ENCODE measurements around the gene RIMBP2.

The RIMBP2 gene

DNA sequence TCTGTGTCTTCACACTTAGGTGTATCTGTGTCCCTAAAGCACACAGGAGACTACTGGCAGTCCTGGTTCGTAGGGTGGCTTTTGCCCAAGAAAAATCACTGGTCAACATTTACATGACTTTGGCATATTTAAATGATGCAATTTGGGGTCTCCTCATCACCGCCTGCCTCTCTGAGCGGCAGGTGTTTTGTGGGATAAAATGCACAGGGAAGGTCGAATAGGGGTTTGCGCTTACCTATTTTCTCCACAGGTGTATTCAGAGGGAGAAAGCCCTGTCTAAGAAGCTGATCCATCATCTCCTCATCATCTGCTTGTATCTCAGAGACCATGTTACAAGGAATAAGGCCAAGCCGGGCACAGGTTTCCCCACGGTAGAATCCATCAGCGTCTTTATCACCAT, 303.7 kb downstream of the RIMBP2 start:
- H3K4me3 ChIP-seq (ENCODE audit: low read length), result no peak overlapping the region
- DNase-seq (ENCODE audit: low read depth, low spot score), result no peak

DNA sequence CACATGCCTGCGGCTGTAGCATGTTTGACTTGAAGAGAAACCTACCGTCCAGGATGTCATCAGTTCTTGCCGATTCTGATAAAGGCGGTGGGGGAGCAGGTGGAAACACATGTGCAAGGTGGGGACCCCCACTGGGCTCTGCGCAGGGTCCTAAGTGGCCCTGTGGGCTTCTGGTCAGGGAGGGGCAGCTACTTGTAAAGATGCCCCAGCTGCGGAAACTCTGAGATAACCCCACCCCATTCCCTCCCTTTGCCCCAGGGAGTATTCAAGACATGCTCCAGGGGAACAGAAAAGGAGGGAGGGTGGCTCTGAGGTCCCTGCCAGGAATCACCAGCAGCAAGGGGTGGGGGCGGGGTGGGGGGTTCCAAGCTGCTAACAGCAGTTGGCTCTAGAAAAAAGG, 310.8 kb downstream of the RIMBP2 start:
- no peak for DNase-seq (ENCODE audit: low read depth, low spot score)
- H3K4me3 ChIP-seq (ENCODE audit: low read length), result no peak overlapping the region

GRCh38 chr12:130401703-130402102, 314.4 kb downstream of the RIMBP2 start:
- no peak overlapping the region for H3K4me3 ChIP-seq (ENCODE audit: low read length)
- peak; percentile 59 for DNase-seq (ENCODE audit: low read depth, low spot score)

DNA sequence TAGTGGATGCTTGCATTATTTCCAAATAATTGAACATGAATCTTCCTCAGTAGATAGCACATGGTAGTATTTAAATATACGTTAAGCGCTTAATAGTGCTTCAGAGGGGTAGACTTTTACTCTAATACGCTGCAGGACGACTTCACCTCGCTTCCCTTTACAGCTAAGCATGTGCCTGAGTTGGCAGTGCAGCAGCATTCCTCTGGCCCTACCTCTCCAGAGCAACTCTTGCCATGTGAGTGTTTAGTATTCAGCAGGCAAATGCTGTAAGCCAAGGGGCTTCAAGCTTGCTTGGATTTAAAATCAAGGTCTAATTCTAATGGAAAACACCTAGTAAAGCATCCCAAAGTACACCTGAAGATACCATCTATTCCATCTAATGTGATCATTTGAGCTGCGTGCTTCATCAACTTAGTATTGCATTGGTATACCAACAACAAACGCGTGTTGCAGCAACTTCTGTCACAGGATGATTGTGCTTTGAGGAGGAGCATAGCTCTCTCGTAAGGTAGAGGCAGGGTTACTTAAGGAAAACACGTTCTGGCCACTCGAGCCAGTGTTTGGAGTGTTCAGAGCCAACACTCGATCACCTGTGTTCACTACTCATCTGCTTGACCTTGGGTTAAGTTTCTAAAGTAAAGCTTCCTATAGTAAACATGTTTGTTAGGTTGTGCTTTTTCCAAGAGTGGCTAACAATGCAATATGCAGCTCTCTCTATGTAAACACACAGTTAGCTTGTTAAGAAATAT, 317.8 kb downstream of the RIMBP2 start:
- no peak for DNase-seq (ENCODE audit: low read depth, low spot score)

GRCh38 chr12:130396667-130397066, 319.4 kb downstream of the RIMBP2 start:
- DNase-seq (ENCODE audit: low read depth, low spot score), result no peak
- no peak overlapping the region for H3K4me3 ChIP-seq (ENCODE audit: low read length)

More for the DNA sequence above, 317.8 kb downstream of the RIMBP2 start:
- H3K4me3 ChIP-seq (ENCODE audit: low read length), result no peak overlapping the region

DNA sequence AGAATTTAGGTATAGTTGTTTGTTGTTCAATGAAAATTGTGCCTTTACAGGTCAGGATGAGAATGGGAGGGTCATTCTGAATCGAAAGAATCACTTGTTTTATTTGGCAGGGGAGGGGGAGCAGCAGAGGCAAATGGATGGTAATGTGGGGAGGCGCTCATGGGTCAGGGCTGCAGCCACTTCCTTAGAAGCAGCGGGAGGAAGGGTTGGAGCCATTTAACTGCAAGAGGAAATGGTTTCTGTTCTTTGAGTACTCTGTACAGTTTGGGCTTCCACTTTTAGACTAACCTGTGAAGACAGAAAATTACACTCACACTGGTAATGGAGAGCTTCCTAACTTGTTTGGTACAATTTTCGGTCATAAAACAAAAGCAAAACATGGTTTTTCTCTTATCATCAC, 321.2 kb downstream of the RIMBP2 start:
- DNase-seq (ENCODE audit: low read depth, low spot score), result peak; percentile 25
- H3K4me3 ChIP-seq (ENCODE audit: low read length), result no peak overlapping the region

- no peak overlapping the region for H3K4me3 ChIP-seq (ENCODE audit: low read length)
- no peak for DNase-seq (ENCODE audit: low read depth, low spot score)
Measured at GRCh38 chr12:130391186-130391585, 324.9 kb downstream of the RIMBP2 start.

GRCh38 chr12:130385193-130385592, 330.9 kb downstream of the RIMBP2 start:
- H3K4me3 ChIP-seq (ENCODE audit: low read length), result no peak overlapping the region
- no peak for DNase-seq (ENCODE audit: low read depth, low spot score)

GRCh38 chr12:130384234-130384633, 331.9 kb downstream of the RIMBP2 start:
- H3K4me3 ChIP-seq (ENCODE audit: low read length), result no peak overlapping the region
- no peak for DNase-seq (ENCODE audit: low read depth, low spot score)

DNA sequence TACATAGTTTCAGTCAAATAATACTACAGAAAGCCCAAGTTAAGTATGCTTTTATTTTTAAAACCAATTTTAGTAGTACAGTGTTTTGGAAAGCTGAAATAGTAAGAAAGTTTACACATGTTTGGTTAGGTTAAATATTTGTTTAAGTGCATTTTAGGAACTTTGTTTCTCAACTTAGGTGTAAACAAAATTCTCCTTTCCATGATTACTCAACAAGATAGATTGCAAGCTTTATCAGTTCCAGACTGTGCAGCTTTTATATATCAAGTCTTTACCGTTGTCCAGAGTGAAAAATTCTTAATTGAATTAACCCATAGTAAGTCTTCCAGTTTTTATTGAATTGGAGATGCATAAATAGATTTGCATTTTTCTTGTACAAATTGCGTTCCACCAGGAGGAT, 333.3 kb downstream of the RIMBP2 start:
- no peak for DNase-seq (ENCODE audit: low read depth, low spot score)

GRCh38 chr12:130375296-130376287, 340.5 kb downstream of the RIMBP2 start:
- DNase-seq (ENCODE audit: low read depth, low spot score), result no peak
- no peak overlapping the region for H3K4me3 ChIP-seq (ENCODE audit: low read length)

More for the DNA sequence above, 333.3 kb downstream of the RIMBP2 start:
- H3K4me3 ChIP-seq (ENCODE audit: low read length), result no peak overlapping the region

DNA sequence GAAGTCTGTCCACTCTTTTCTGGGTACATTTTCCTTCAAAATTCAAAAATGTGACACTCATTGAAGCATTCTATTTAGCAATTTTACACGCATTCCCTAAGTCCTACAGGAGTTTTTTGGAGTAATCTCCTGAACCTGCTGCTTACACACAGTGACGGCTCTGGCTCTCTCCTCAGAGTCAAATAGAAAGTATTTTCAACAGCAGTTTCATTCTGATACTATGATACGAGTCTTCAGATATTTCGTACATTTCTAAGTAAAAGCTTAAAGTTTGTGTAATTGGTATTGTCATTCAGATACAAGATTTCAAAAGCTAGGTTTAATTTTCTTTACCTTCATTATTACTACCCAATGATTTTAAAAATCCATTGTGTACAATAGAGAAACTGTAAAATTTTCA, 342.0 kb downstream of the RIMBP2 start:
- no peak overlapping the region for H3K4me3 ChIP-seq (ENCODE audit: low read length)
- DNase-seq (ENCODE audit: low read depth, low spot score), result no peak

DNA sequence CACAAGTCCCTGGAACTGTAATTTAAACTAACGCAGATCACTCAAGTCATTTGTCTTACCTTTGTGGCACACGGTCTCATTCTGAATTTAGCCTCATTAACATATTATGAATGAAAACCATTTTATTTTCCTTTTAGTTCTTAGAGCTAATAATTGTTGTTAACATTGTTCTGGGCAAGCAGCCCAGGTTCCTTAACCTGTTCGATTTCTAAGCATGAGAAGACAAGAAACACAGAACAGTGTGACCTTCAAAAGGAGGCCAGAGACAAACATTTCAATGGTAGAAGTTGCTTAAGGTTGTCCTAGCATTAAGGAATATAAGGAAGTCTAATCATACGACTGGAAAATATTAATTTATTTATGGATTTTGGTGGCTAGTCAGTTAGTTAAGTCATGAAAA, 343.2 kb downstream of the RIMBP2 start:
- no peak for DNase-seq (ENCODE audit: low read depth, low spot score)

GRCh38 chr12:130371296-130371695, 344.8 kb downstream of the RIMBP2 start:
- no peak for DNase-seq (ENCODE audit: low read depth, low spot score)
- H3K4me3 ChIP-seq (ENCODE audit: low read length), result no peak overlapping the region

More for the DNA sequence above, 343.2 kb downstream of the RIMBP2 start:
- H3K4me3 ChIP-seq (ENCODE audit: low read length), result no peak overlapping the region

DNA sequence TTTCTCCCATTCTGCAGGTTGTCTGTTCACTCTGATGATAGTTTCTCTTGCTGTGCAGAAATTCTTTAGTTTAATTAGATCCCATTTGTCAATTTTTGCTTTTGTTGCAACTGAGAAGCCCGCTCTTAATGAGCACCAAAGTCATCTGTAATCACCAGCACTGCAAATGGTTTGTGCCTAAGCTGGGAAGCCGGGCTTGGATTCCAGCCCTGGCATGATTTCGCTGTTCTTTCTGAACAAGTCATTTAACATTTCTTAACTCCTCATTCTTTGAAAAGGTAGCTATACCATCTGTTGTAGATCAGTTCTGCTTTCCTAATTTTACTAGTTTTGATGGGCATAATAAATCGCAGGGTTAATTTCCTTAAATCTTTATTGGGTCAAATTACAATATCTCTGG, 346.3 kb downstream of the RIMBP2 start:
- H3K4me3 ChIP-seq (ENCODE audit: low read length), result no peak overlapping the region

GRCh38 chr12:130367523-130367922, 348.6 kb downstream of the RIMBP2 start:
- H3K4me3 ChIP-seq (ENCODE audit: low read length), result no peak overlapping the region
- DNase-seq (ENCODE audit: low read depth, low spot score), result no peak

More for the DNA sequence above, 346.3 kb downstream of the RIMBP2 start:
- no peak for DNase-seq (ENCODE audit: low read depth, low spot score)

GRCh38 chr12:130367003-130367402, 349.1 kb downstream of the RIMBP2 start:
- no peak overlapping the region for H3K4me3 ChIP-seq (ENCODE audit: low read length)
- peak; percentile 64 for DNase-seq (ENCODE audit: low read depth, low spot score)

DNA sequence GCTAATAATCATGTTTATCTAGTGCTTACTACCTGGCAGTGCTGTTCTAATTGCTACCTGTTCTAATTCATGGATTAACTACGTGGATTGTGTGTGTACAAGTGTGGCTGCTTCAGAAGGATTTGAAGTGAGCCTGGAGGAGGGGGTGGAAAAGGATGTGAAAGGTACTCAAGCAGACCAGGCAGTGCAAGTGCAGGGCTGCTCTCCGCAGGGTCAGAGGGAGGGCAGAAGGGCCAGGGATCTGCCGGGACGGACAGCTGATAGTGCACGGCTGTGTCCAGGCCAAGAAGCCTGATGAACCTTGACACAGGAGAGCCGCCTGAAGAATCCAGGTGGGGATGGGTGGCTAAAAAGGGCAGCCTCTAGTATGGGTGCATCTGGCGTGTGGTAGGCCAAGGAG, 349.9 kb downstream of the RIMBP2 start:
- no peak overlapping the region for H3K4me3 ChIP-seq (ENCODE audit: low read length)
- no peak for DNase-seq (ENCODE audit: low read depth, low spot score)

DNA sequence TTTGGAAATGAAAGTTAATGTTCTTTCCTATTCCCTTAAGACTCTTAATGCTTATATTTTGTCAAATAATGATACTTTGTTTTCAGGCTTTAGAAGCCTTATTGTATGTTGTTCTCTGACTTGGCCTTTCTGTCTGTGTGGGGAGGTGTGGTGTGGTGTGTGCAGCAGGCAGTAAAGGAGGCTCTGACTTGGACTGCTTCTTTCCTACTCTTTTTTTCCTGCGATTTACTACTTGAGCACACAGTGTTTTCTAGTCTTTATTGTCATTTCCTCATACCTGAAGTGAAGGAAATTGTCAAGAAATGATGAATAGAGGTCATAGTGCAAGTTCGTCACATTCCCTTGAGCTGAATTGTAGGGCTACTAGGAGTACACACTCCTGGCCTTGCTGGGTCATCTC, 351.5 kb downstream of the RIMBP2 start:
- DNase-seq (ENCODE audit: low read depth, low spot score), result no peak
- H3K4me3 ChIP-seq (ENCODE audit: low read length), result no peak overlapping the region

- DNase-seq (ENCODE audit: low read depth, low spot score), result no peak
- no peak overlapping the region for H3K4me3 ChIP-seq (ENCODE audit: low read length)
Measured at GRCh38 chr12:130362060-130362459, 354.0 kb downstream of the RIMBP2 start.

All from Jurkat, Clone E6-1 (cell line).